ENCODE results near the gene NR4A1.

DNA sequence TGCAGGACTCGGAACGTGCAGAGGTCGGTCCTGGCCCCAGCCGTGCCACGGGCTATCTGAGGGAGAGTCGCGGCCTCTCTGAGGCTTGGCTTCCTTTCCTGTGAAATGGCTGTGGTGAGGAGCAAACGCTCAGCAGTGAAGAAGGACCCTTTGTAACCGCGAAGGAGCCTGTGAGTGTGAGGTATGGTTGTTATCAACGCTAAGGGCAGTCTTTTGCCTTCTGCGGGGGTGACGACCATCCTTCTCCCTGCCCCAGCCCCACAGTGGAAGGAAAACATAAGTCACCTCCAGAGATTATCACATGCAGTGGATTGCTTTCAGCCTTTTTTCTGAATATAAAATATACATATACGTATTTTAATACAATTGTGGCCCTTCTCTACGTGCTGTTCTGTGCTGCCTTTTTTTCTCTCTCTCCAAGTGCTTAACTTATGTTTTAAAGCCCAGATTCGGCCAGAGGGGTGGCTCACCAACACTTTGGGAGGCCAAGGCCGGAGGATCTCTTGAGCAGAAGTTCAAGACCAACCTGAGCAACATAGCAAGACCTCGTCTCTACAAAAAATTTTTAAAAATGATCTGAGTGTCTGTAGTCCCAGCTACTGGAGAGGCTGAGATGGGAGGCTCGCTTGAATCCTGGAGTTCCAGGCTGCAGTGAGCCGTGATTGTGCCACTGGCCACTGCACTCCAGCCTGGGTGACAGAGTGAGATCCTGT lies 27.1 kb upstream of the NR4A1 start:
- TF ChIP-seq, protein P1, sequence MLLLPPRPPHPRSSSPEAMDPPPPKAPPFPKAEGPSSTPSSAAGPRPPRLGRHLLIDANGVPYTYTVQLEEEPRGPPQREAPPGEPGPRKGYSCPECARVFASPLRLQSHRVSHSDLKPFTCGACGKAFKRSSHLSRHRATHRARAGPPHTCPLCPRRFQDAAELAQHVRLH (tag by site-specific recombination; IDR thresholded peaks at IDR 0.05): no peak
- TF ChIP-seq ZNF24 (tag by site-specific recombination; IDR thresholded peaks at IDR 0.05): no peak
